Esophagus muscularis mucosa (tissue), 4 donors: ENCODE results near the gene UBL4B. TPM values are rescaled to one million over a fixed set of nuclear protein-coding genes. Genes with fewer than 3 reads are reported as not detected.

Source experiments
- DNase-seq: peaks from one replicate; pipeline ENCODE4 v3.0.0-alpha.2; 2017; ENCODE audit errors: extremely low spot score
- H3K27ac ChIP-seq, 4 donors: fragments of 200-600 bp; sonication (generic); replicated peaks in 1 of 4; 1 replicate in 3 of 4; 2 replicates in 1 of 4; pipeline ENCODE4 v1.5.1; 2016 to 2019; ENCODE audit warnings: mild to moderate bottlenecking in 1 of 4
- H3K27me3 ChIP-seq, 4 donors: fragments of 200-600 bp; sonication (generic); one replicate each; pipeline versions ENCODE4 v1.5.1 to v1.6.0; 2016 to 2019
- H3K36me3 ChIP-seq, 4 donors: fragments of 200-600 bp; sonication (generic); one replicate each; pipeline ENCODE4 v1.5.1; 2016 to 2019
- H3K4me1 ChIP-seq, 4 donors: fragments of 200-600 bp; sonication (generic); one replicate each; pipeline ENCODE4 v1.5.1; 2016 to 2019
- H3K4me3 ChIP-seq, 4 donors: fragments of 200-600 bp; sonication (generic); 1 replicate in 2 of 4; 2 replicates in 2 of 4; pipeline ENCODE4 v1.5.1; 2016 to 2019; ENCODE audit warnings: mild to moderate bottlenecking in 4 of 4, moderate library complexity in 1 of 4
- H3K9me3 ChIP-seq, 4 donors: fragments of 200-600 bp; sonication (generic); 1 replicate in 3 of 4; 2 replicates in 1 of 4; pipeline ENCODE4 v1.5.1; 2016 to 2019
- CTCF ChIP-seq, 3 experiments: fragments of 200-600 bp in 2 of 3; fragments of 450-650 bp in 1 of 3; sonication (generic) in 2 of 3; IDR thresholded peaks; one replicate each; pipeline ENCODE4 v1.5.1; 2017 to 2019; ENCODE audit warnings: antibody characterized with exemption in 3 of 3, mild to moderate bottlenecking in 2 of 3, moderate library complexity in 1 of 3
- EP300 ChIP-seq: sonication (generic); formaldehyde crosslinking; IDR thresholded peaks from one replicate; pipeline ENCODE4 v1.6.1; 2017; ENCODE audit warnings: antibody characterized with exemption
- POLR2A ChIP-seq: fragments of 450-650 bp; IDR thresholded peaks from one replicate; pipeline ENCODE4 v1.6.1; 2017; ENCODE audit warnings: antibody characterized with exemption, moderate library complexity, mild to moderate bottlenecking, low read depth
- POLR2AphosphoS5 ChIP-seq, 2 donors: sonication (generic); formaldehyde crosslinking; IDR thresholded peaks; one replicate each; pipeline ENCODE4 v1.6.1; 2017; ENCODE audit warnings: antibody characterized with exemption in 2 of 2
- whole genome bisulfite sequencing: methylation state at CpG from one replicate; pipeline ENCODE4 v1.1.5; 2018; 5-methylcytosine and 5-hydroxymethylcytosine counted together
- intact Hi-C: fragments of 100-400 bp; cut with DNase I; formaldehyde crosslinking; loops from one replicate; pipeline ENCODE4 v1.15.1; 2023
- total RNA-seq, 4 donors: library from RNA; depleted of rRNA; stranded (reverse); fragments of >200 nt; gene quantifications; one replicate each; pipeline versions ENCODE4 v1.1.0 to v1.2.1, GENCODE V29; 2016

UBL4B gene
- total RNA-seq, 4 donors from 2014 or later: not detected

GRCh38 chr1:110150330-110151174, 38.3 kb downstream of the UBL4B start, which contains the start of gene SLC6A17:
Gene SLC6A17, plus strand, starts transcription at chr1:110150494. Its CDS starts 16,436 bp downstream, at chr1:110166930.
- Histone ChIP-seq H3K36me3 (no peaks in the 10 kb centered on the region), H3K27me3 (peaks cover 7 to 91% (median 21%) of the 10 kb centered on the region in 4 donors), H3K27ac (no peak within 1 kb of the TSS), H3K4me3 (peak within 1 kb of the TSS; percentile 39 to 49 (median 44)), H3K4me1 (peaks cover 11 to 18% (median 16%) of the 10 kb centered on the region in 4 donors), H3K9me3 (no peaks in the 10 kb centered on the region)
- peak in 1 of 2 donors; percentile 21 for TF ChIP-seq POLR2AphosphoS5 (IDR thresholded peaks at IDR 0.05)
- TF ChIP-seq EP300: no peak
- intact Hi-C loops: no loop called here
- no peak for DNase-seq
- WGBS: 1% methylated on average over 14 of the region's 104 CpGs

GRCh38 chr1:110151175-110151669, 39.0 kb downstream of the UBL4B start:
- intact Hi-C loops: no loop called here
- no peak overlapping the region for H3K27ac ChIP-seq

GRCh38 chr1:110152133-110152785, 40.0 kb downstream of the UBL4B start:
- intact Hi-C loops: no loop called here
- no peaks in the 10 kb centered on the region for H3K9me3 ChIP-seq
- WGBS: 71% methylated on average over 7 of the region's 8 CpGs
- no peaks in the 10 kb centered on the region for H3K36me3 ChIP-seq
- peaks cover 7 to 92% (median 23%) of the 10 kb centered on the region in 4 donors for H3K27me3 ChIP-seq
- DNase-seq: no peak
- no peak overlapping the region for H3K4me3 ChIP-seq
- H3K4me1 ChIP-seq: peaks cover 11 to 18% (median 16%) of the 10 kb centered on the region in 4 donors
- no peak overlapping the region for H3K27ac ChIP-seq
- no peak for TF ChIP-seq EP300
- TF ChIP-seq POLR2AphosphoS5 (IDR thresholded peaks at IDR 0.05): no peak
- TF ChIP-seq CTCF (IDR thresholded peaks at IDR 0.05): no peak
- TF ChIP-seq POLR2A: no peak

More at GRCh38 chr1:110151175-110151669, 39.0 kb downstream of the UBL4B start:
- no peaks in the 10 kb centered on the region for H3K36me3 ChIP-seq
- TF ChIP-seq CTCF (IDR thresholded peaks at IDR 0.05) (no peak), POLR2AphosphoS5 (IDR thresholded peaks at IDR 0.05) (no peak), POLR2A (no peak), EP300 (no peak)
- H3K4me3 ChIP-seq: peak overlapping the region; percentile 39 to 49 (median 44)
- DNase-seq: no peak
- WGBS: 20% methylated on average over 23 of the region's 37 CpGs
- H3K4me1 ChIP-seq: peaks cover 11 to 18% (median 16%) of the 10 kb centered on the region in 4 donors
- H3K27me3 ChIP-seq: peaks cover 7 to 92% (median 22%) of the 10 kb centered on the region in 4 donors
- no peaks in the 10 kb centered on the region for H3K9me3 ChIP-seq

- Histone ChIP-seq H3K4me3 (no peak overlapping the region), H3K4me1 (peaks cover 11 to 18% (median 16%) of the 10 kb centered on the region in 4 donors), H3K9me3 (no peaks in the 10 kb centered on the region), H3K36me3 (no peaks in the 10 kb centered on the region), H3K27me3 (peaks cover 7 to 90% (median 23%) of the 10 kb centered on the region in 4 donors), H3K27ac (no peak overlapping the region)
- DNase-seq: no peak
- intact Hi-C loops: no loop called here
- TF ChIP-seq POLR2A (no peak), CTCF (IDR thresholded peaks at IDR 0.05) (no peak), POLR2AphosphoS5 (IDR thresholded peaks at IDR 0.05) (no peak), EP300 (no peak)
Observed at GRCh38 chr1:110153407-110153950, 41.2 kb downstream of the UBL4B start.
